Astrocyte of the cerebellum (primary cell): ENCODE measurements around the gene PHF14.

Source experiments
- DNase-seq: peaks from one replicate; pipeline ENCODE4 v3.0.0-alpha.2; 2011; ENCODE audit warnings: low read depth
- H3K4me3 ChIP-seq: 2 replicates; pipeline ENCODE4 v1.5.1; 2011; ENCODE audit warnings: mild to moderate bottlenecking, low read depth, low read length, moderate library complexity
- in situ Hi-C: cut with HindIII; loops from 2 replicates; pipeline ENCODE4 v1.10.0; 2017; ENCODE audit warnings: low sequenced_read_pairs
- TF ChIP-seq, protein P1 (sequence below): IDR thresholded peaks from 2 replicates; pipeline ENCODE4 v1.5.1; 2012; ENCODE audit warnings: low read length, low read depth, moderate library complexity, mild to moderate bottlenecking; ENCODE audit errors: missing control alignments

PHF14 gene

DNA sequence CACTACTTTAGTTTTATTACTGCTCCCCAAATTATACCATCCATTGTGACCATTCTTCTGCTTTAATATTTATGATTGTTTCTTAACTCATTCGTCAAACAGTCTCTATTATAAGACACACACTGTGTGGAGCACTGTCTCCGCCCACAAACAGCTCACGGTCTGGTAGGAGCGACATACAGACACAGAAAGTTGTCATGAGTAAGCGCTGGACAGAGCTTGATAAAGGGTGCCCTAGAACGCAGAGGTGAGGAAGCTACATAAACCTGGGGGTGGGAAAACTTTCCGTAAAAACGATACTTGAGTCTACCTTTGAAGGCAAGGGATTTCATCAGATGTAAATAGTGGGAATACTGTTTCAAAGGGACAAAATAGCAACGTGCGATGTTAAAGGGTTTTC, 207.9 kb downstream of the PHF14 start:
- no peak for DNase-seq
- no peak overlapping the region for H3K4me3 ChIP-seq
- TF ChIP-seq, protein P1, sequence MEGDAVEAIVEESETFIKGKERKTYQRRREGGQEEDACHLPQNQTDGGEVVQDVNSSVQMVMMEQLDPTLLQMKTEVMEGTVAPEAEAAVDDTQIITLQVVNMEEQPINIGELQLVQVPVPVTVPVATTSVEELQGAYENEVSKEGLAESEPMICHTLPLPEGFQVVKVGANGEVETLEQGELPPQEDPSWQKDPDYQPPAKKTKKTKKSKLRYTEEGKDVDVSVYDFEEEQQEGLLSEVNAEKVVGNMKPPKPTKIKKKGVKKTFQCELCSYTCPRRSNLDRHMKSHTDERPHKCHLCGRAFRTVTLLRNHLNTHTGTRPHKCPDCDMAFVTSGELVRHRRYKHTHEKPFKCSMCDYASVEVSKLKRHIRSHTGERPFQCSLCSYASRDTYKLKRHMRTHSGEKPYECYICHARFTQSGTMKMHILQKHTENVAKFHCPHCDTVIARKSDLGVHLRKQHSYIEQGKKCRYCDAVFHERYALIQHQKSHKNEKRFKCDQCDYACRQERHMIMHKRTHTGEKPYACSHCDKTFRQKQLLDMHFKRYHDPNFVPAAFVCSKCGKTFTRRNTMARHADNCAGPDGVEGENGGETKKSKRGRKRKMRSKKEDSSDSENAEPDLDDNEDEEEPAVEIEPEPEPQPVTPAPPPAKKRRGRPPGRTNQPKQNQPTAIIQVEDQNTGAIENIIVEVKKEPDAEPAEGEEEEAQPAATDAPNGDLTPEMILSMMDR: no peak
- in situ Hi-C loops: no loop called here

DNA sequence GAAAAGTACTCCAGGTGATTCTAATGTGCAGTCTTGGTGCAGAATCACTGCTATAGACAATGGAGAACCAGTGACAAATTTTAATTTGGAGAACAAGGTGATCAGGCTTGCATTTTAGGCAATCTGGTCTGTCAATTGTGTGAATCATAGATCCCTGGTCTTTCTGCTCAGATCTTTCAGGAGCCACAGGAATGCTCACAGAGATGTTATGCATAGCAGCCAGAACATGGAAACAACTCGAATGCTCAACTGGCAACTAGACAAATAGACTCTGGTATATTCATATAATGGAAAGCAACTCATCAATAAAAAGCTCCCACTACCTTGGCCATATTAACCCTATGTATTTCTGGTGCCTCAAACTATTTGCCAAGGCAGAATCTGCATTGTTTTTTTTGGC, 209.1 kb downstream of the PHF14 start:
- TF ChIP-seq, protein P1: no peak
- H3K4me3 ChIP-seq: no peak overlapping the region
- peak; percentile 28 for DNase-seq
- in situ Hi-C loops: no loop called here

DNA sequence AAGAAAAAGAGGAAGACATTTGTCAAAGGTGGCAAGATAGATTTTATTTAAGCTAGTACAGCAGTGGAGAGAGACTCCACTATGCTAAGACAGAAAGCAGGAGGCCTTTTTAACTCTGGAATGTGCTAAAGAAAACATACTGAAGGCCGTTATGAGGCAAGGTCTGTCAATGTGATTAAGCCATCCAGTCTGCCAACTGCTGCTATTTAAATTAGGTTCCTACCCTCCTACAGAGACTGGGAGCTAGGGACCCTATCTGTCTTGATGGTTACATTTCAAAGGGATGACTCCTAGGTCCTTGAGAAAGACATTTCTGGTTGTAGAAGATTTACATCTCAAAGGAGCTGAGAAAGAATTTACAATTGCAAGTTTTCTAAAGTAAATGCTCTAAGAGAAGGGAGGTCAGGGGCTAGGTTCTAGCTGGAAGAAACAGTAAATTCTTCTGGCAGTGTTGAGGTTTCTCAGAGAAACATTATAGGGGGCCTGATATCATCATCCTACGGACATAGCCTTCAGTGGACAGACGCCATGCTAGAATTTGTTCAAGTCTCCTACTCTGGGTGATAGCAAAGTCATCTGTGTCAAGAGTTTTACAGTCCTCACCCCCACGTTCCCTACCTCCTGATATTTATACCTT, 211.6 kb downstream of the PHF14 start:
- TF ChIP-seq, protein P1: no peak
- in situ Hi-C loops: no loop called here
- no peak overlapping the region for H3K4me3 ChIP-seq
- peak; percentile 1 for DNase-seq

DNA sequence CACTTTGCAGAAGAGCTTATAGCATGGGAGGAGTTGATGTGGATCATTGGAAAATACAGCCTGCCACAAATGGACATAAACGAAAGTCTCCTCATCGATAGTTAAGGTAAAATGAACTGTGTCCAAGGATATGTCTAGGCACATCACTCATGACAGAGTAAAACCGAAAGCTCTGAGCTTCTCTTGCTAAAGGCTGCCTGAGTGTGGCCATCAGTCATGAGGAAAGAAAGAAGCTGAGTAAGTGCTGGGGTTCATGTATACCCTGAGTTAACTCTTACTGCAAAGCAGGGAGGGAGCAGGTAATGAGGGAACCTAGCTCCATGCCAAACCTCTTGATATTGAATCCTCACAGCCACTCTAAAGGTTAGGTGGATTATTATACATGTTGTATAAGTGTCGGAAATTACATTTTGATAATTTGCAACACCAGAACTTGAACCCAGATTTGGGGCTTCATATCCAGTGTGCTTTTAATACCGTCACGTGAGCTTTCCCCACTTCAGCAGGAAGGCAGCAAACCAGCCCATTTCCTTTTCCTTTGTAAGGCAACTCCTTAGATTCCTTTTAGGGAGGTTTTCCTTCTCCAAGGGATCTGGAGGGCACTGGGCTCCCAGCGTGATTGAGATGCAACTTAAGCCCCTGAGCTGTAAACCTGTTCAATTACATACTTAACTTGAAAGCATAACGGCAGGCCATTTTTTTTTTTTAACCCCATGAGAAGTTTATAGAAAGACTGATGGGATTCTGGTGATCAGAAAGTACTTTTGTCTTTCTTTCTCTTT, 215.0 kb downstream of the PHF14 start:
- no peak overlapping the region for H3K4me3 ChIP-seq
- in situ Hi-C loops: no loop called here
- DNase-seq: no peak
- TF ChIP-seq, protein P1: no peak

DNA sequence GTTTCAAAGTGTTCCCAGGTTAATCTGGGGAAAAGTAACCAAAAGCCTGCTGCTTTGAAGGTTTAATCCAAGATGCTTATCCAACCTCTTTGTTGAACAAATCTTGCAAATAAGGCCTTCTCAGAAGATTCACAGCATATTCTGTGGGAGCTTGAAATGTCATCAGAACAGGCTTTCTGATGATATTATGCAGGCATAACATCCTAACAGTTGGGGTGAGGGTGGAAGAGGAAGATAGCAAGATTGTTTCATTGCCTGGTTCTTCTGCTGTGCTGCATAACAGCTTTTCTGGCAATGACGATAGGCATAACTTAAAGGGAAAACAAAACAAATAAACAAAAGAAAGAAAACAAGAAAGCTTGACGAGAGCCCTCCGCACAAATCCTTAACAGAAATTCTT, 217.4 kb downstream of the PHF14 start:
- TF ChIP-seq, protein P1: no peak
- no peak overlapping the region for H3K4me3 ChIP-seq
- in situ Hi-C loops: no loop called here

DNA sequence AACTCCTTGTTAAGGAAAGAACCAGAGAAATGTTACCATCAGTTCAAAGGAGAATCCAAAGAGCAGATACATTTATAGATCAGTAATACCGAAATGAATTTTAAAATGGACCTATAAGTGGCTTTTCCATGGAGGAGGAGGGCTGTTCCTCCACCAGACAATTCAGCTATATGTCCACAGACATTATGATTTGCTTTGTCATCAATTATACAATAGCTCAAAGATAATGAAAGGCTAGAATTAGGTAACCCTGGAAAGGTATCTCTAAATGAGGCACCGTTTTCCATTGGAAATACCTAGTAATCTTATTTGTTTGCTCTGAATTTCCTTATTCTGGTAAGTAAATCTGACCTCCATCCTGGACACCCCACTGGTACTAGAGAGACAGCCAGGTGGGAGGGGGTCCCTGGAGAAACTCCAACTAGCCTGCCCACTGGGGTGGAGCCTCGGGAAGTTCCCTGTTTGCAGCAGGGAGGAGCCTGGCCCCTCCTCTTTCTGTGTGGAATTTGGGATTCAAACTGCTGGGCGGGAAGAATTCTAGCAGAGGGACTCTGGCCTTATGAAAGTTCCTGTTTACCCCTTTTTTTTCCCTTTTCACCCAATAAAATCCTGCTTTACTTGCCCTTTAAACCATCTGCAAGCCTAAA, 218.0 kb downstream of the PHF14 start:
- in situ Hi-C loops: no loop called here
- DNase-seq: no peak
- no peak overlapping the region for H3K4me3 ChIP-seq
- TF ChIP-seq, protein P1: no peak

More for the DNA sequence above, 217.4 kb downstream of the PHF14 start:
- no peak for DNase-seq
